Stimulated activated CD4-positive, alpha-beta T cell treated with anti-CD3 and anti-CD28 coated beads, Interleukin-1b, Interleukin-23, amount 100 ng/mL, for 24 hours (primary cell): ENCODE results near the gene SH3BP1.

Source experiments
- DNase-seq, 4 experiments: peaks; one replicate each; pipeline ENCODE4 v3.0.0-alpha.2; 2020; ENCODE audit warnings: low read depth in 4 of 4, low spot score in 1 of 4

The SH3BP1 gene

DNA sequence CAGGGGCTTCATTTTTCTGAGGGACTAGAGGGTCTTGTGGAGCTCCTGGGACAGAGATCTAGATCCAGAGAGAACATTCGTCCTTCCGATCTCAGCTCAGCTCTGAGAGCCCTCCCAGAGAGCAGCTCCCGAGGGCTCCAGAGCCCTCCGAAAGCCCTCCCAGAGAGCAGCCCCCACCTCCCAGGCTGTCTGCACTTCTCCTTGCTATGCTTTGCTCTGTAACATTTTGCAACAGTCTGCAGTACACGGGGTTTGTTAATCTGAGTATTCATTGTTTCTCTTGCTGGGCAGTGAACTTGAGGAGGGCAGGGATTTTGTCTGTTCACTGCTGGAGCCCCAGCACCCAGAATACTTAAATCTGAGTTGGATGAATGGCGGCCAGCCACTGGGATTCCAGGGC is 28.3 kb upstream of the SH3BP1 start:
- no peak for DNase-seq

- DNase-seq, result no peak
Measured at GRCh38 chr22:37616201-37617083, 23.0 kb upstream of the SH3BP1 start.

GRCh38 chr22:37617431-37617830 is 22.0 kb upstream of the SH3BP1 start:
- no peak for DNase-seq

DNA sequence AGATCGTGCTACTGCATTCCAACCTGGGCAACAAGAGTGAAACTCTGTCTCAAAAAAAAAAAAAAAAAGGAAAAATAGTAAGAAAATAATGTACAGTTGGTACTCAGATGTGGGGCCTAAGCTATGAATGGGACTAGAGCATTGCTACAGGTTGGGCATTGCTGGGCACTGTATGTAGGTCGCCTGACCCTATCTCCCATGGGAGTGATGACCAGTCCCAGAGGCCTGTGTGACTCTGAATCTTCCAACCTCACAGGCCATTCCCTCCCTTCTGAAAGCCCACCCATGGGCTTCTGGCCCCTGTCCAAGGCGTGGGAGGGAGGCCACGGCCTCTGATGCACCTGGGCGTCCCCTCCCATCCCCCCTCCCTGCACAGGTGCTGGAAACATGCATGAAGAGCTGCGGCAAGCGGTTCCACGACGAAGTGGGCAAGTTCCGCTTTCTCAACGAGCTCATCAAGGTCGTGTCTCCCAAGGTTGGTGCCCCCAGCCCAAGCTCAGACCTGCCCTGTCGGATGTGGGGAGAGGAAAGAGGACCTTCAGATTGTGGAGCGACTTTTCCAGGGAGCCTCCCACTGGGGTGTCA is 21.3 kb upstream of the SH3BP1 start:
- no peak for DNase-seq

GRCh38 chr22:37618674-37619073 is 20.8 kb upstream of the SH3BP1 start:
- no peak for DNase-seq

DNA sequence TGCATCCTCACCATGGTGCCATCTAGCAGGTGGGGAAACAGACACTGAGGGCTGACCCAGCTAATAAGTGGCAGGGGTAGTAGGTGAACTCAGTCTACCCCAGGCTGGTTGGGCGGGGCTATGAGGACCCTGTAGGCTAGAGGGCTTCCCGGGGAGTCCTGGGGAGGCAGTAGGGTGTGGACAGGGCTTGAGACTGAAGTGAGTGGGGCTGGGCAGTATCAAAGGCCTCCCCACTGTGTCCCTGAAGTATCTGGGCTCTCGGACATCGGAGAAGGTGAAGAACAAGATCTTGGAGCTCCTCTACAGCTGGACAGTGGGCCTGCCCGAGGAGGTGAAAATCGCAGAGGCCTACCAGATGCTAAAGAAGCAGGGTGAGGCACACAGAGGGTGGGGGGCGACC is 19.5 kb upstream of the SH3BP1 start:
- DNase-seq, result no peak

- no peak for DNase-seq
Measured at GRCh38 chr22:37621352-37621860, 18.1 kb upstream of the SH3BP1 start.

DNA sequence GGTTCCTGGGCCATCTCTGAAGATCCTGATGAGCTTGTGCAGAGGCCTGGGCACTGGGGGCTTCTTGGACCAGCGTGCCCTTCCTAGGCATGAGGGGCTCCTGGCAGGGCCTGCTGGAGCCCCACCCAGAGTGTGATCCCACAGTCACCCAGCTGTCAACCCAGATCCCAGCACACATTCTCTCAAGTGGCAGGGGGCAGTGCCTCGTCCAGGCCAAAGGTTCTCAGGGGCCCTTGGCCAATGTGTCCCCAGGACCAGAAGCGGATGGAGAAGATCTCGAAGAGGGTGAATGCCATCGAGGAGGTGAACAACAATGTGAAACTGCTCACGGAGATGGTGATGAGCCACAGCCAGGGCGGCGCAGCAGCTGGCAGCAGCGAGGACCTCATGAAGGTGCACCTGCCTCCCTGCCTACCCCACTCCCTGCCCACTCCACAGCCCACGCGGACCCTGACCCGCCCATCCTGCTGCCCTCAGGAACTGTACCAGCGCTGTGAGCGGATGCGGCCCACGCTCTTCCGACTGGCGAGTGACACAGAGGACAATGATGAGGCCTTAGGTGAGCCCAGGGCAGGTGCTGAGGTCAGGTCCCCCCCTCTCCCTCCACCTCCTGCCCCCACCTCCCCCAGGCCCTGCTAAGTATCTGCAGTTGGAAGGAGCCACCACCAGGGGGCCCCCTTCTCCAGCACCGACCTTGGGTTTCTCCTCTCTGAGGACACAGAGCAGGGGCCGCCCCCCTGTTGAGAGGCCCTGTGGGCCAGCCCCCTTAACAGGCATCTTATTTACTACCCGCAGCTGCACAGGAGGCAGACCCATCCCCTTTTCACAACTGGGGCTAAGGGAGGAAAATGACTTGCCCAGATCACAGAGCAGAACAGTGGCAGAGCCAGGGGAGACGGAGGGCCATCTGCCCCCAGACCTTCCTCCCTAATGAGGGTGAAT is 16.1 kb upstream of the SH3BP1 start:
- DNase-seq, result peak in 3 of 4 experiments; percentile 58 to 67 (median 61)

DNA sequence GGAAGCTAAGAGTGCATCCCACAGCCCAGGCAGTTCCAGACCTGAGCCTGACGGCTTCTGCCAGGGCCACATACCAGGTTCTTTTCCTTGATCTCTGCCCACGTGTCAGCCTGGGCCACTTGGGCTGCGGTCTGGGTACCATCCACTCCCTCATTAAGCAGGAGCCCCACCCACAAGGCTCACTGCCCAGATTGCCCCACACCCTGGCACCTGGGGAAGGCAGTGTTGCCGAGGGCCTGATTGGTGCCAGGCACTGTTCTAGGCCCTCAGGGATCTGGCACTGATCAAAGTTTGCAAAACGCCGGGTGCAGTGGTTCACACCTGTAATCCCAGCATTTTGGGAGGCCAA is 15.5 kb upstream of the SH3BP1 start:
- DNase-seq, result no peak

DNA sequence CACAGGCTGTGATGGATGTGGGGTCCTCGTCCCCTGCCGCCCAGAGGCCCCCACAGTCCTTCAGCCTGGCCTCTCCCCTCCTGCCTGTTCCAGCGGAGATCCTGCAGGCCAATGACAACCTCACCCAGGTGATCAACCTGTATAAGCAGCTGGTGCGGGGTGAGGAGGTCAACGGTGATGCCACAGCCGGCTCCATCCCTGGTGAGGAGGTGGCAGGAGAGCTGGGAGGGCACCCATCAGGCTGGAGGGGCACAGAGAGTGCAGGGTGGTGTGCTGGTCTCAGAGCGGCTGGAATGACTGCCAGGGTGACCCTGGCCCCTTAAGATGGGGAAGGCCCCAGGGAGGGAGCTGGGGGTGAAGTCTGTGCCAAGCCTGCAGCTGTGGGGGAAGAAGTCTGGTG is 14.6 kb upstream of the SH3BP1 start:
- no peak for DNase-seq

GRCh38 chr22:37625737-37626136 is 13.7 kb upstream of the SH3BP1 start:
- no peak for DNase-seq

- no peak for DNase-seq
Measured at GRCh38 chr22:37626144-37626543, 13.3 kb upstream of the SH3BP1 start.

DNA sequence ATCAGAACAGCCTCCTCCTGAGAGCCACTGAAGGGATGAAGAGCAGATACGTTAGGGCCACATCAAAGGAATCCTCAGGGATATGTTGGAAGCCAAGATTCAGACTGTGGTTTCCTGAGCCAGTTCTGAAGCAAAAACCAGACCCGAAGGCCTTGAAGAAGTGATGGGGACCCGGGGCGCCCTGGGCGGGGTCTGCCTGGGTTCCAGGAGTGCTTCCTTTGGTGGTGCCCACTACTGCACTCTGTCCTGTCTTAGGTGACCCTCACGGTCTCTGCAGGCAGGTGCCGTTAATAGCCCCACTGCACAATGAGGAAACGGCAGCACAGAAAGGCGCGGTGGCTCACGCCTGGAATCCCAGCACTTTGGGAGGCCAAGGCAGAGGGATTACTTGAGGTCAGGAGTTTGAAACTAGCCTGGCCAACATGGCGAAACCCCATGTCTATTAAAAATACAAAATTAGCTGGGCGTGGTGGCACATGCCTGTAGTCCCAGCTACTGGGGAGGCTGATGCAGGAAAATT is 12.9 kb upstream of the SH3BP1 start:
- no peak for DNase-seq

DNA sequence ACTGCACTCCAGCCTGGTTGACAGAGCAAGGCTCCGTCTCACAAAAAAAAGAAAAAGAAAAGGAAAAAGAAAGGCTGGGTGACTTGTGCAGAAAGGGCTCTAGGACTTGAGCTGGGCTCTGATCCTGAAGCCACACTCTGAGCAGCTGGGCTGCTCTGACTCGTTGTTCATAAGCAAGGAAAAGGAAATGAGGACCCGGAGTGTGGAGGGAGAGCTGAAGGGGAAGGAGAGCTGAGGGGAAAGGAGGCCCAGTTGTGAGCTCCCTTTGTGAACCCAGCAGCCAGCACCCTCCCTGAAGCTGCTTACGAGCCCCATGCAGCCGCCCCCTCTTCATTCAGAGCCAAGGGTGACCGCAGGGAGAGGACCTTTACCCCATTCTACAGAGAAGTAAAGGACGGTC is 12.3 kb upstream of the SH3BP1 start:
- no peak for DNase-seq

DNA sequence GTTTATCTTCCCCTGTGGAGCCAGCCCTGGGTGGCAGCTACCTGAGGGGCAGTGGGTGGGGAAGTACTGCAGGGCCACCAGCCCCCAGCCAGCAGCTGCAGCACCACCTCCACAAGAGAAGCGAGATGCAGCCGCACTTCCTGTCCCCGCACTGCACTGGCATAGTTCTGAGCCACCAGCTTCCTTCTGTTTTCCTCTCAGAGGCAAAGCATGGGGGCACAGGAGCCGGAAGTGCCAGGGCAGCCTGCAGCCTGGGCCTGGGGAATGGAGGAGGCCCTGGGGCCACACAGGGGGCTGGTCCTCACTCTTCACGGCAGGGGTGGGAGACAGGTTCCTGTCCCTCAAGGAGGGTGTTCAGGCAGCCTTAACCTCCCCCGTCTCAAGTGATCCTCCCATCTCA is 11.9 kb upstream of the SH3BP1 start:
- DNase-seq, result no peak

GRCh38 chr22:37628830-37629229 is 10.6 kb upstream of the SH3BP1 start:
- no peak for DNase-seq

DNA sequence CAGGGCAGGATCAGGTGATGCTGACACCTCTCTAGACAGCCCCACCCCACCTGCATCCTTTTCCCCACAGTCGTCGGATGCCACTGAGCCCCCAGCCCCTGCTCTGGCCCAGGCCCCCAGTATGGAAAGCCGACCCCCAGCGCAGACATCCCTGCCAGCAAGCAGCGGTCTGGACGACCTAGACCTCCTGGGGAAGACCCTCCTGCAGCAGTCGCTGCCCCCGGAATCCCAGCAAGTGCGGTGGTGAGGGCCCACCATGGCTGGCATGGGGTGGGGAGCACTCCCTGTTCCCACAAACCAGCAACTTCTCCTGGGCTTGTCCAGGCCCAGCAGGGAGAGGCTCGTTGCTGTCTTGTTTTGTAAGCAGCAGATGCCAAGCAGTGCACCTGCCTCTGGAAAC is 9.5 kb upstream of the SH3BP1 start:
- DNase-seq, result no peak

DNA sequence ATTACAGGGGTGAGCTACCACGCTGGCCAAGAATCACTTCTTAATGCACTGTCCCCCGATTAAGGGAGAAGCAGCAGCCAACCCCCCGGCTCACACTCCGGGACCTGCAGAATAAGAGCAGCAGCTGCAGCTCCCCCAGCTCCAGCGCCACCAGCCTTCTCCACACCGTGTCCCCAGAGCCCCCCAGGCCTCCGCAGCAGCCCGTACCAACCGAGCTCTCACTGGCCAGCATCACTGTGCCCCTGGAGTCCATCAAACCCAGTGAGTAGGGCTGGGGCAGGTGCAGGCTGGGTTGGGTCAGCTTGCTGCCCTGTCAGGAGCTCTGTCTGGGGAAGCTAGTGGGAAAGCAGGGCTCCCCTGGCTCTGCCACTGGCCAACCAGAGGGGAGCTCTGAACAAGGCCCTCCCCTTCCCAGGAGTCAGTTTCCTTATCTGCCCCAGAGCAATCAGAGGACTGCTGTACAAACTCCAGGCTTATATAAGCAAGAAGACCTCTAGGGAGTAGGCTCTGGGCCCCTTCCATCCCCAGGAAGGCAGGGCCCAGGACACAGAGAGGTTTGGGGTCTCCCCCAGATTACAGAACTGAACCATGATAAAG is 8.5 kb upstream of the SH3BP1 start:
- no peak for DNase-seq

GRCh38 chr22:37631448-37632173 is 7.9 kb upstream of the SH3BP1 start:
- DNase-seq, result no peak
